Measurements from ENCODE around the gene HLA-DRB5. TPM values are rescaled to one million over a fixed set of nuclear protein-coding genes. Genes with fewer than 3 reads are reported as not detected.

HLA-DRB5 gene
- total and polyA plus RNA-seq, 11 donors: 0.38 to 93.6 (median 48.0) TPM

GRCh38 chr6:32492351-32492750, 37.7 kb downstream of the HLA-DRB5 start:
- DNase-seq (no peak), ATAC-seq (no peak)
- Histone ChIP-seq H3K27ac (no peak overlapping the region), H3K4me1 (no peaks in the 10 kb centered on the region), H3K4me3 (no peak overlapping the region), H3K9me3 (no peaks in the 10 kb centered on the region), H3K36me3 (no peaks in the 10 kb centered on the region), H3K27me3 (no peaks in the 10 kb centered on the region)
- intact Hi-C loops (cut with DNase I): no loop called here
- no peak for TF ChIP-seq POLR2A (IDR thresholded peaks at IDR 0.05)
- TF ChIP-seq CTCF (IDR thresholded peaks at IDR 0.05): no peak

DNA sequence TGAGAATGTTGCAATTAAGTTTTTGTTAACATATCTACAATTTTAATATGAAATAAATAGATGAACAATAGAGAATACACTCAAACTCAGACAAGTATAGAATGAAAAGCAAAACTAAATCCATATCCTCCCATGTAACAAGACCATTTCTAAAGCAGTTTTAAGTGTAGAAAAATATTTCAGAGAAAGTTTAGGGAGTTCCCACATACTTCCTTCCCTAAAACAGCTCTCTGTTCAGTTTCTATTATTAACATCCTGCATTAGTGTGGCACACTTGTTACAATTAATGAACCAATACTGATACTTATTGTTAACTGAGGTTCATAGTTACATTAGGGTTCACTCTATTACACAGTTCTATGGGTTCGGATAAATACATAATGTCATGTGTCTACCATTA, 38.4 kb downstream of the HLA-DRB5 start:
- H3K9me3 ChIP-seq: no peaks in the 10 kb centered on the region
- no peak for DNase-seq
- ATAC-seq: no peak
- 0 to 62% (median 0%) methylated on average over 1 of the region's 1 CpG for WGBS, 4 donors
- H3K27ac ChIP-seq: no peak overlapping the region
- no peaks in the 10 kb centered on the region for H3K27me3 ChIP-seq
- H3K4me1 ChIP-seq: no peaks in the 10 kb centered on the region
- H3K4me3 ChIP-seq: no peak overlapping the region
- intact Hi-C loops (cut with DNase I): no loop called here
- TF ChIP-seq POLR2A (IDR thresholded peaks at IDR 0.05) (no peak), CTCF (IDR thresholded peaks at IDR 0.05) (no peak)
- no peaks in the 10 kb centered on the region for H3K36me3 ChIP-seq

GRCh38 chr6:32488083-32488482, 42.0 kb downstream of the HLA-DRB5 start:
- Histone ChIP-seq H3K36me3 (no peaks in the 10 kb centered on the region), H3K4me3 (no peak overlapping the region), H3K27ac (no peak overlapping the region), H3K27me3 (peaks cover 0 to 4% (median 0%) of the 10 kb centered on the region in 9 donors), H3K4me1 (no peaks in the 10 kb centered on the region), H3K9me3 (no peaks in the 10 kb centered on the region)
- intact Hi-C loops (cut with DNase I): loop anchor here in 3 of 10 donors (10.0 kb wide), 2 partner anchors 47 to 87 kb away; partner anchors contain the start of gene HLA-DRB5 (in 1 of the 3)
- TF ChIP-seq POLR2A (IDR thresholded peaks at IDR 0.05) (no peak), CTCF (IDR thresholded peaks at IDR 0.05) (no peak)
- WGBS, 4 donors: 44 to 72% (median 51%) methylated on average over 1 of the region's 1 CpG; no CpG with 5 or more reads in 1 of the 4 donors
- ATAC-seq (peak in 2 of 4 donors; percentile 34), DNase-seq (no peak)

DNA sequence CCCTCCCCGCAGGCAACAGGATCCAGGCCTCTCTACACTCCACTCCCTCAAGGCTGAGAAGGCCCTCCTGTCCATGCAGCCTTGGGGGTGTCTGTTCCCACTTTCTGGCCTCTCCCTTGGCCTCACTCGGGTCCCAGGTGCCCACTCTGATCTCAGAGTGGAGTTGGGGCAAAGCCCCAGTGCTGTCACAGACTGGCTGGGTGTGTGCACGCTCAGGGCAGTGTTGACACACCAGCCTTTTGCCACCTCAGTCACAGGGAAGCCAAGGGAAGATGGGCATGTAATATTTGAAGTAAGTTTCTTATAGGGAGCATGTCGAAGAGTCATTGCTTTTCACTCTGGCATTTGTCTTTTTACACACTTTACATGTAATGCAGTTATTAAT, 45.5 kb downstream of the HLA-DRB5 start:
- intact Hi-C loops (cut with DNase I): loop anchor here in 3 of 10 donors (10.0 kb wide), 2 partner anchors 50 to 90 kb away; partner anchors contain the start of gene HLA-DRB5 (in 1 of the 3)
- Histone ChIP-seq H3K9me3 (no peaks in the 10 kb centered on the region), H3K4me1 (no peaks in the 10 kb centered on the region), H3K27ac (no peak overlapping the region), H3K27me3 (peaks cover 0 to 4% (median 0%) of the 10 kb centered on the region in 9 donors), H3K4me3 (no peak overlapping the region), H3K36me3 (no peaks in the 10 kb centered on the region)
- TF ChIP-seq POLR2A (IDR thresholded peaks at IDR 0.05) (no peak), CTCF (IDR thresholded peaks at IDR 0.05) (no peak)
- 57 to 78% (median 74%) methylated on average over 3 to 4 of the region's 4 CpGs for WGBS, 4 donors
- peak in 1 of 4 donors; percentile 15 for ATAC-seq
- no peak for DNase-seq
